ES-I3 (cell line): ENCODE data around the gene GAPVD1.
"Not testable (repeated sequence)": the region's sequence is repeated elsewhere in the genome, so short reads cannot be mapped to it uniquely, and the experiment has no call there.

Experiments
- H3K36me3 ChIP-seq: 2 replicates; pipeline ENCODE4 v1.6.1; 2013; ENCODE audit warnings: mild to moderate bottlenecking, low read length, control low read depth, moderate library complexity; ENCODE audit not compliant: insufficient read depth
- H3K4me1 ChIP-seq: 2 replicates; pipeline ENCODE4 v1.6.1; 2013; ENCODE audit warnings: mild to moderate bottlenecking, control low read depth, low read length; ENCODE audit not compliant: insufficient read depth
- H3K9ac ChIP-seq: 2 replicates; pipeline ENCODE4 v1.6.1; 2013; ENCODE audit warnings: low read depth, mild to moderate bottlenecking, low read length, moderate library complexity
- H3K9me3 ChIP-seq: 2 replicates; pipeline ENCODE4 v1.6.1; 2013; ENCODE audit warnings: mild to moderate bottlenecking, low read length, moderate library complexity; ENCODE audit not compliant: control insufficient read depth, insufficient read depth

The GAPVD1 gene

DNA sequence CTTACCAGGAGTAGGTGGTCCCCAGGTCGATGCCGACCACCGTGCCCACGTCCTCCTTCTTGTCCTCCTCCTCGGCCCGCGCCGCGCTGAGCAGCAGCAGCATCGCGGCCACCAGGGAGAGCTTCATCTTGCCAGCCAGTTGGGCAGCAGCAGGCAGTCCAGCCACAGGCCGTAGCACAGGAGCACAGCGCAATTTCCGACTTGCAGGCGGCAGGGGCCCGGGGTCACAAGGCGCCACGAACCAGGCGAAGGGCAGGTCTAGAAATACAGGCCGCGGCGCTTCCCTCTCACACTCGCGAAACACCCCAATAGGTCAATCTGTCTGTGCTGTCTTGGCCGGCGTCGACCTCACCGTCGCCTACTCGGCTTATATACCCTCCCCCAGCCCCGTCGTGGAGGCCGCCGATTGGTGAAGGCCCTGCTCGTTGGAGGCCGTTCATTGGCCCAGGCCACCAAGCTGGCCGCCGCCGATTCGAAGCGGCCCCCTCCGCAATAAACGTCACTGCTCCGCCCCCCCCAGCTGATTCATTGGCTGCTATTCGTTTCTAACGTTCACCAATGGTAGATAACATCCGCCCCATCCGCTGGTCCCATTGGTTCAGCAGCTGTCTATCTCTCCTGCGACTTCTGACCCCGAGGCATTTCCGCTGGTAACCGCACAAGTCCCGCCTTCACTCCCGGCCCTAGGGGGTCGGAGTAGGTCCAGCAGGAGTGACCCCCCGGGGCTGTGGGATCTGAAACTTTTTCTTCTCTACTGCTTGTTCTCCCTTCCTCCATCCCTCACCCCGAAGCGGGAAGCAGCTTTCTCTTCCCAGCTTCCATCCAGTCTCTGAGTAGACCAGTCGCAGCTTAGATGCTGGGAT, 20.4 kb upstream of the GAPVD1 start, which contains the start of gene HSPA5:
Gene HSPA5 (minus strand): TSS at position 344 of the 863 bp plus-strand sequence. CDS start 217 bp downstream, at position 127.
- peaks cover 13% of the 10 kb centered on the region for H3K4me1 ChIP-seq
- H3K9ac ChIP-seq, result peak within 1 kb of the TSS; percentile 85
- H3K9me3 ChIP-seq, result no peaks in the 10 kb centered on the region
- peaks cover 34% of the 10 kb centered on the region for H3K36me3 ChIP-seq

DNA sequence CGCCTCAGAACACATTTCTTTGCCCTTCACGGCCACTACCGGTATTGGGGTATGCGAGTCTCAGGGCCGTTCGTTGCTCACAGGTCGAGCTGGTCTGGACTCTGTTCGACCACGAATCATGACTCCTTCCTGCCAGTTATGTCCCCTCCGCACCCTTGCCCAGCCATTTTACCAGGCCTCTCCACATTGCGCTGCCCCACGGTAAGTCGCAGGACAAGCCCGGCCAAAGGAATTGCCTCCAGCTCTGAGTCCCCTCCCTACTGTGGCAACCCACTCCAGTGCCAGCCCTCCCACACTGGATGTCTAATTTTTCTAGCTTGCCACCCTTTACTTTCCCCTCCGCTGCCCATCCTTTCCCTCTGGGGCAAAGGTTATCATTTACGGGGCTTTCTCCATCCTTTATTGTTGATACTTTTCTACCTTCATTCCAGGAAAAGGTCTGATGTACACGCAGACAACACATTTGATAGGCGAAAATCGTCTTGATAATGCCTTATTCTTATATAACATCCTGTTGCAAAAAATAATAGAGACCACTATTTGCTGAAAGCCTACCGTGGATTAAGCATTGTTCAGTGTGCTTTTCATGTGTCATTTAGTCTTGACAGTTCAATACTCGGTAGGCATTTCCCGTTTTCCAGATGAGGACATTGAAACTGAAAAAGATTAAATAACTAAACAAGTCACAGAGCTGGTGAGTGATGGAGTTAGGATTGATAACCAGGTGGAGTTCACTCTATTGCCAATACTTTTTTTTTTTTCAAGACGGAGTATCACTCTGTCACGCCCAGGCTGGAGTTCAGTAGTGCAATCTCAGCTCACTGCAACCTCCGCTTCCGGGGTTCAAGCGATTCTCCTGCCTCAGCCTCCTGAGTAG, 19.5 kb upstream of the GAPVD1 start:
- H3K4me1 ChIP-seq, result peaks cover 13% of the 10 kb centered on the region
- peak overlapping the region; percentile 85 for H3K9ac ChIP-seq
- H3K9me3 ChIP-seq, result no peaks in the 10 kb centered on the region
- peaks cover 26% of the 10 kb centered on the region for H3K36me3 ChIP-seq

DNA sequence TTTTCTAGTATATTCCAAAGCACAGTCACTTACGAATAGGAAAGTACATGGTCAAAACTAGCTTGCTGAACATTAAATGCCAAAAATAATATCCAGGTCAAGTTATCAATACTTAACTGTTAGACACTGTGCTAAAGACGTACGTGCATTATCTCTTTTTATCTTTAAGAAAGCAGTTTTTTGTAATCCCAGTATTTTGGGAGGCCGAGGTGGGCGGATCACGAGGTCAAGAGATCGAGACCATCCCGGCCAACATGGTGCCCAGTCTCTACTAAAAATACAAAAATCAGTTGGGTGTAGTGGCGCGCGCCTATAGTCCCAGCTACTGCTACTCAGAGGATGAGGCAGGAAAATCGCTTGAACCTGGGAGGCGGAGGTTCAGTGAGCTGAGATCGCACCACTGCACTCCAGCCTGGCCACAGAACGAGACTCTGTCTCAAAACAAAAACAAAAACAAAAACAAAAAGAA, 17.8 kb upstream of the GAPVD1 start:
- Histone ChIP-seq H3K36me3 (peaks cover 14% of the 10 kb centered on the region), H3K9ac (no peak overlapping the region), H3K4me1 (peaks cover 13% of the 10 kb centered on the region), H3K9me3 (no peaks in the 10 kb centered on the region)

DNA sequence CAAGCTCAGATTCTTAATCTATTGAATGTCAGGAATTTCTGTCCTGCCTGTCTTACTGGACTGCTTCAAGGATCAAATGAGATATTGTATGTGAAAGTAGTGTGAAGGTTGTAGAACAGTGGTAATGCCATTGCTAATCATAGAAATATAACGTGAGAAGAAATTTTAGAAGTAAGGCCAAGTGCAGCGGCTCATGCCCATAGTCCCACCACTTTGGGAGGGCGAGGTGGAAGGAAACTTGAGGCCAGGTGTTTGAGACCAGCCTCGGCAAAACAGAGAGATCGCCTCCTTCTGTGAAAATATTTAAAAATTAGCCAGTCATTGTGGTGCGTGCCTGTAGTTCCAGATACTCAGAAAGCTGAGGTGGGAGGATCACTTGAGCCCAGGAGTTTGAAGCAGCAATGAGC, 15.4 kb upstream of the GAPVD1 start:
- Histone ChIP-seq H3K4me1 (peaks cover 8% of the 10 kb centered on the region), H3K9me3 (no peaks in the 10 kb centered on the region), H3K36me3 (no peaks in the 10 kb centered on the region), H3K9ac (no peak overlapping the region)

DNA sequence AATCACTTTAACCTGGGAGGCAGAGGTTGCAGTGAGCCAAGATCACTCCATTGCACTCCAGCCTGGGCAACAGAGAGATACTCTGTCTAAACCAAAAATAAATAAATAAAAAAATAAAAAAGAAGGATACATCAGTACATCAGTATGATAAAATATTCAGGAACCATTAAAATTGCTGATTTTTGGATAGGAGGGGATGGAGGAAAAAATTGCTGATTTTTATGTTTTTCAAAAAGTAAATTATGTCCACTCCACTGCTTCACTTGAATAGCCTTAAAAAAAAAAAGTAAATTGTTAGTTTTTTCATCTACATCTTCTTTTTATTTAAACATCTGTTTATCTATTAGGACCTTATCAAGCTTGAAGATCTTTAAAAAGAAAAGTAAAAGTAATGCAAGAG, 7.4 kb upstream of the GAPVD1 start:
- no peak overlapping the region for H3K9ac ChIP-seq
- no peaks in the 10 kb centered on the region for H3K4me1 ChIP-seq
- no peaks in the 10 kb centered on the region for H3K9me3 ChIP-seq
- H3K36me3 ChIP-seq, result no peaks in the 10 kb centered on the region

DNA sequence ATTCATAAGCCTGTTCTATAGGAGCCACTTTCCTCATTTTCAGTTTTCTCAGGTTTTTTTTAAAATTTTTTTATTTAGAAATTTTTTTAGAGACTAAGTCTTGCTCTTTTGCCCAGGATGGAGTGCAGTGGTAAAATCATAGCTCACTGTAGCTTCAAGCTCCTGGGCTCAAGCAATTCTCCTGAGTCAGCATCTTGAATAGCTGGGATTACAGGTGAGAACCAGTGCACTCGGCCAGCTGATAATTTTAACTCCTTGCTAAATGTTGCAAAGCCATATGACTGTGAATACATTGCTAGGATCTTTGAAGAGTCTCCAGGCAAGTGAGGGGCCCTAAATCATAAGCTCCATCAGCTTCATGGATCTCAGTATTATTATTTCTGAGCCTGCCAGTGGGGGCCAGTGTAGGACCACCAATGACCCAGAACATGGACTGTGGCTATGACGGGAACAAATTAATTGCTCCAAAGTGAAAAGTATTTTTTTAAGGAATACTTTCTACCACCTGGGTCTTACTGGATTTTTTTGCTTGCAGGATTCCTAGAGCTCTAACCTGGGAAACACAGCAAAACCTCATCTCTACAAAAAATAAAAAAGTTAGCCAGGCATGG, 5.7 kb upstream of the GAPVD1 start:
- H3K9ac ChIP-seq, result no peak overlapping the region
- H3K36me3 ChIP-seq, result no peaks in the 10 kb centered on the region
- H3K9me3 ChIP-seq, result no peaks in the 10 kb centered on the region
- no peaks in the 10 kb centered on the region for H3K4me1 ChIP-seq

DNA sequence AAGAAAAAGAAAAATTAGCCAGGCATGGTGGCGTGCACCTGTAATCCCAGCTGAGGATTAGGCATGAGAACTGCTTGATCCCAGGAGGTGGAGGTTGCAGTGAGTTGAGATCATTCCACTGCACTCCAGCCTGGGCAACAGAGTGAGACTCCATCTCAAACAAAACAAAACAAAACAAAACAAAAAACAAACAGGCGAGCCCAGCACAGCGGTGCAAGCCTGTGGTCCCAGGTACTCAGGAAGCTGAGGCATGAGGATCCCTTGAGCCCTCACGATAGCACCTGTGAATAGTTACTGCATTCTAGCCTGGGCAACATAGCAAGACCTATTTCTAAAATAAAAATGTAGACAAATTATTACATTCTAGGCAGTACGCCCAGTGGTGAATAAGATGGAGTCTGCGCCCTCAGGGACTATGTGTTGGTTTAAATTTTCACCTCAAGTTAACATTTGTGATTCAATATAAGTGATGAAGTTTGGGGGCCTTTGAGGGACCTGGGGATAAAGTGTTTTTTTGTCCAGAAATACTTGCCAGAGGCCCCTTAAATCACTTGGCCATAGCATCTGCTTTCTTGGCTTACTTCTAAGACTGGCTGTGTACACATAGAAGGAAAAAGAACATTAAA, 3.4 kb upstream of the GAPVD1 start:
- Histone ChIP-seq H3K36me3 (no peaks in the 10 kb centered on the region), H3K9ac (no peak overlapping the region)

DNA sequence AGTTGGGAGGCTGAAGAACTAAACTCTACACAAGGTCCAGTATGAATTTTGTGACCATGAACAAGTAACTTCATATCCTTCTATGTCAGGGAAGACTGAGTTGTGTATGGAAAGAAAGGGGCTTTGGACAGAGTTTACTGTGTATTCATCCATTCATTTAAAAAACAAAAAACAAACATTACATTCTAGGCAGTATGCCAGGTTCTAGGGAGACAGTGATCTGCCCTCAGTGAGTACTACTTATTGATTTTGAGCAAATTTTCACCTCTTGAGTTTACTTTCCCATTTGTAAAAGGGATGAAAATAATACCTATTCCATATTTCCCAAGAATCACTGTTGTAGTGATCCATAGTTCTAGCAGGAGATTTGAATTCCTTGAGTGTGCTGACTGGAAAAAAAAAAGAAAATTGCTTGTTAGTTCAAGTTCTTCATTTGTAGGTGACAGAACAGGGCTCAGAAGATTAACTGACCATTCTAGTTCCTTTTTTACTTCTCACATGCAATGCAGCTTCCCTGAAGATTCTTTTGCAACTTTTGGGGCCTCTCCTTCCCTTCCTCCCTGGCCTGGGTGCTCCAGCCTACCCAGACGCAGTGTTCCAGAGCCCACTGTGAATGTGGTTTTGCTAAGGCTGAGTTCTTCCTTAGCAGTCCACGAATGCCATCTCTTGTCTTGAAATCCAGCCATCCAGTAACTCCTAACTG, 2.6 kb upstream of the GAPVD1 start:
- Histone ChIP-seq H3K36me3 (no peaks in the 10 kb centered on the region), H3K9me3 (no peaks in the 10 kb centered on the region), H3K9ac (no peak overlapping the region), H3K4me1 (no peaks in the 10 kb centered on the region)

More for the DNA sequence above, 3.4 kb upstream of the GAPVD1 start:
- H3K9me3 ChIP-seq, result no peaks in the 10 kb centered on the region
- H3K4me1 ChIP-seq, result no peaks in the 10 kb centered on the region

DNA sequence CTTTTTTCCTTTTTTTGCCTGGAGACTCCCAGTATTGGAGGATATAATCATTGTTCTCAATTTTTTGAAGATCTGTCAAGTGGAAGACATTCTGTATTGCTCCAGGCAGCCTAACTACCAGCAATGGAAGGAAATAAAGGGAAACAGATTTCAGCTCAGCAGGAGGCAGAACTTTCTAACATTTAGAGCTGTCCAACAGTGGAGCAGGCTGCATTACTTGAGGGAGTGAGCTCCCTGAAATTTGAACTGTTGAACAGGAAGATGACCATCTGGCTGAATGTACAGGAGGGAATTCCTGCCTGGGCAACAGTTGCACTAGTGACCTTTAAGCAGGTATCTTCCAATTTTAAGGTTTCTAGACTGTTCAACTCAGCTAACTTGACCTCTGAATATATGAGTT, 1.1 kb upstream of the GAPVD1 start:
- H3K36me3 ChIP-seq, result no peaks in the 10 kb centered on the region
- no peaks in the 10 kb centered on the region for H3K4me1 ChIP-seq
- H3K9ac ChIP-seq, result no peak overlapping the region
- no peaks in the 10 kb centered on the region for H3K9me3 ChIP-seq

DNA sequence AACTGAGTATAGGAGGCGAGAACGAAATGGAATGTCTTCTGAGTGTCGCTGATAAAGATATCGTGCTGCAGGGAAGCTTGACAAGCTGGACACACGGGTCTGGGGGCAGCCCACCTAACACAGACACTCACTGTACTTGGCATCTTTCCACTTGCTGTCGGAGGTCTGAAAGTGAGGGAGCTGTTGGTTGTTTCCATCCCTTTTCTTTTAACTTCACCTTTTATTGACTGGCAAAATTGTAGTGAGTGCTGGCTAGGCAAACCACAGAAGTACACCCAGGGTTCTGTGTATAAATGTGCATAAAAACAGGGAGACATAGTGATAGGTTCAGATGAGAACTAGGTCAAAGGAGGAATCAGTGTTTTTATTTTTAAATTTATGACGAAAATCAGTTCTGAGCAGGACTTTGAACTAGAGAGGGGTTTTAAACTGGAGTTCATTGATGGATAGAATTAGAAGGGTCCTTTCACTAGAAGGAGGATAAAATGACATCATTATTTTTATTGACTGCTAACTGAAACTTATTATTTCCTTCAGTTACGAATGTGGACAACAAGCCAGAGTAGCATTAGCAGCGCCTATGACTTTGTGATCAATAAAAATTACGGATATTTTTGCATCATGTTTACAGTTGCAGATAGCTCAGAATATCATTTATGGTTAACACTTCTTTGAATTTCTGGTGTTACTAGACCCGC, 817 bp downstream of the GAPVD1 start:
- H3K9ac ChIP-seq, result peak overlapping the region; percentile 90
- H3K36me3 ChIP-seq, result no peaks in the 10 kb centered on the region
- H3K4me1 ChIP-seq, result no peaks in the 10 kb centered on the region
- H3K9me3 ChIP-seq, result no peaks in the 10 kb centered on the region

DNA sequence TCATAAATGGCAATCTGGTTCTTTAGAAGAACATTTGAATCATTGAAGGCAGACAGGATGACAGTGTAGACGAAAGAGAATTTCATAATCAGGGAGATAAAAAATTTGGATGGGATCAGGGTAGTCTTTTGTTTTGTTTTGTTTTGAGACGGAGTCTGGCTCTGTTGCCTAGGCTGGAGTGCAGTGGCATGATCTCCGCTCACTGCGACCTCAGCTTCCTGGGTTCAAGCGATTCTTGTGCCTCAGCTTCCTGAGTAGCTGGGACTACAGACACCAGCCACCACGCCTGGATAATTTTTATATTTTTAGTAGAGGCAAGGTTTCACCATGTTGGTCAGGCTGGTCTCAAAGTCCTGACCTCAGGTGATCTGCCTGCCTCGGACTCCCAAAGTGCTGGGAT, 2.4 kb downstream of the GAPVD1 start:
- not testable (repeated sequence) for H3K4me1 ChIP-seq, H3K9ac ChIP-seq, H3K9me3 ChIP-seq, H3K36me3 ChIP-seq

DNA sequence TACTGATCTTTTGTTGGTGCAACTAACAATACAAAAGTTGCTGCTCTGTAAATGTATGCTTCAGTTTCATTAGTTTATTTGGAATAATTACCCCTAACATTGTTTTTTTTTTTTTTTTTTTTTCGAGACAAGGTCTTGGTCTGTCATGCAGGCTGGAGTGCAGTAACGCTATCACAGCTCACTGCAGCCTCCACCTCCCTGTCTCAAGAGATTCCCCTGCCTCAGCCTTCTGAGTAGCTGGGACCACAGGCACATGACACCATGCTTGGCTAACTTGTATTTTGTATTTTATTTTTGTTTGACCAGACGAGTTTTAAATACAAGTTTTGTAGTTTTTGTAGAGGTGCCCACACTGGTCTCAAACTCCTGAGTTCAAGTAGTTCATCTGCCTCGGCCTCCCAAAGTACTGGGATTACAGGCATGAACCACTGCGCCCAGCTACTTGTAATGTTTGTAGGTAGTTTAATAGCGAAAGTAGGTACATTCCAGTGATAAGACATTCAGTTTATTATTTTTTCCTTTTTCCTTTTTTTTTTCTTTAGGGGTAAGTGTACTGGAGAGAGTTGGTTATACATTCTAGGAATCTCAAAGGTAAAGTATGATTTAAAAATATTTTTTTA, 6.9 kb downstream of the GAPVD1 start:
- Histone ChIP-seq H3K36me3 (no peaks in the 10 kb centered on the region), H3K9ac (no peak overlapping the region), H3K4me1 (peaks cover 10% of the 10 kb centered on the region; the same call in 1 of the 2 replicates), H3K9me3 (no peaks in the 10 kb centered on the region)

DNA sequence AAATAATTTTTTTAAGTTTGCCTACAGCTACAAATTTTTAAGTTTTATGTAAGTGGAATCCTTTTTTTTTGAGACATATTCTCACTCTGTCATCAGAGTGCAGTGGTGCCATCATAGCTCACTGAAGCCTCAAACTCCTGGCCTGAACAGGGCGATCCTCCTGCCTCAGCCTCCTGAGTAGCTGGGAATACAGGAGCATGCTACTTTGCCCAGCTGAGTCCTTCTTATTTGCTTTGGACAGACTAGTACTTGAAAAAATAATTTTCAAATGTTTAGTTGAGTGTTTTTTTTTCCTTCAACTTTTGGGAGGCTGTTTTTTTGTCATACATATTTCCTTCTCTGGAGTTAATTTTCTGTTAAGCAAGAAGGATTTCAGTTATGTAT, 7.4 kb downstream of the GAPVD1 start:
- no peak overlapping the region for H3K9ac ChIP-seq
- H3K4me1 ChIP-seq, result peaks cover 10% of the 10 kb centered on the region; the same call in 1 of the 2 replicates
- H3K36me3 ChIP-seq, result no peaks in the 10 kb centered on the region
- H3K9me3 ChIP-seq, result no peaks in the 10 kb centered on the region
